Activated naive CD8-positive, alpha-beta T cell treated with anti-CD3 and anti-CD28 coated beads for 36 hours (primary cell): ENCODE data around the gene SLX4IP. TPM values are rescaled to one million over a fixed set of nuclear protein-coding genes. Genes with fewer than 3 reads are reported as not detected.
"Not testable (repeated sequence)": the region's sequence is repeated elsewhere in the genome, so short reads cannot be mapped to it uniquely, and the experiment has no call there.

Experiments used
- DNase-seq: peaks from one replicate; pipeline ENCODE4 v3.0.0; 2021
- H3K27ac Mint-ChIP-seq: one replicate; pipeline ENCODE4 v1.8.0; 2022; ENCODE audit warnings: mild to moderate bottlenecking, moderate library complexity, mixed read lengths
- H3K27me3 Mint-ChIP-seq: one replicate; pipeline ENCODE4 v1.8.0; 2022; ENCODE audit warnings: mild to moderate bottlenecking, mixed read lengths
- H3K36me3 Mint-ChIP-seq: one replicate; pipeline ENCODE4 v1.8.0; 2021; ENCODE audit warnings: mild to moderate bottlenecking, mixed read lengths
- H3K4me1 Mint-ChIP-seq: one replicate; pipeline ENCODE4 v1.8.0; 2021; ENCODE audit warnings: mixed read lengths
- H3K4me3 Mint-ChIP-seq: one replicate; pipeline ENCODE4 v1.8.0; 2022; ENCODE audit warnings: mild to moderate bottlenecking, moderate library complexity, mixed read lengths
- H3K9me3 Mint-ChIP-seq: one replicate; pipeline ENCODE4 v1.8.0; 2022; ENCODE audit warnings: mixed read lengths
- total RNA-seq, 2 experiments: library from RNA; stranded (reverse); gene quantifications; one replicate each; pipeline ENCODE4 v1.2.3, GENCODE V29; 2021

Gene SLX4IP
- total RNA-seq, 2 experiments from 2014 or later, result 7.4 to 7.9 TPM

GRCh38 chr20:10603971-10604864, 169.1 kb downstream of the SLX4IP start:
- DNase-seq, result no peak
- Mint-ChIP-seq H3K27ac (no peak overlapping the region), H3K27me3 (no peaks in the 10 kb centered on the region), H3K4me1 (peaks cover 9% of the 10 kb centered on the region), H3K36me3 (peaks cover 35% of the 10 kb centered on the region), H3K4me3 (no peak overlapping the region), H3K9me3 (no peaks in the 10 kb centered on the region)

- H3K4me3 Mint-ChIP-seq, result no peak overlapping the region
- DNase-seq, result no peak
- no peak overlapping the region for H3K27ac Mint-ChIP-seq
- H3K9me3 Mint-ChIP-seq, result no peaks in the 10 kb centered on the region
- H3K4me1 Mint-ChIP-seq, result peaks cover 9% of the 10 kb centered on the region
- no peaks in the 10 kb centered on the region for H3K27me3 Mint-ChIP-seq
- H3K36me3 Mint-ChIP-seq, result peaks cover 35% of the 10 kb centered on the region
These were observed 169.8 kb downstream of the SLX4IP start for GRCh38 chr20:10604865-10605440.

GRCh38 chr20:10605547-10606195, 170.6 kb downstream of the SLX4IP start:
- Mint-ChIP-seq H3K27ac (no peak overlapping the region), H3K4me3 (no peak overlapping the region), H3K9me3 (no peaks in the 10 kb centered on the region), H3K4me1 (peaks cover 9% of the 10 kb centered on the region), H3K27me3 (no peaks in the 10 kb centered on the region), H3K36me3 (peaks cover 30% of the 10 kb centered on the region)
- DNase-seq, result no peak

- Mint-ChIP-seq H3K4me1 (no peaks in the 10 kb centered on the region), H3K27ac (no peak overlapping the region), H3K27me3 (no peaks in the 10 kb centered on the region), H3K9me3 (no peaks in the 10 kb centered on the region), H3K4me3 (no peak overlapping the region), H3K36me3 (peaks cover 27% of the 10 kb centered on the region)
- DNase-seq, result no peak
These were observed 174.2 kb downstream of the SLX4IP start for GRCh38 chr20:10609276-10609675.

- no peaks in the 10 kb centered on the region for H3K4me1 Mint-ChIP-seq
- no peaks in the 10 kb centered on the region for H3K27me3 Mint-ChIP-seq
- no peaks in the 10 kb centered on the region for H3K9me3 Mint-ChIP-seq
- DNase-seq, result no peak
- no peak overlapping the region for H3K27ac Mint-ChIP-seq
- peaks cover 28% of the 10 kb centered on the region for H3K36me3 Mint-ChIP-seq
- H3K4me3 Mint-ChIP-seq, result no peak overlapping the region
These were observed 174.7 kb downstream of the SLX4IP start for GRCh38 chr20:10609770-10610169.

- Mint-ChIP-seq H3K4me1 (no peaks in the 10 kb centered on the region), H3K9me3 (no peaks in the 10 kb centered on the region), H3K27ac (no peak overlapping the region), H3K27me3 (no peaks in the 10 kb centered on the region), H3K4me3 (no peak overlapping the region), H3K36me3 (peaks cover 30% of the 10 kb centered on the region)
- no peak for DNase-seq
These were observed 175.1 kb downstream of the SLX4IP start for GRCh38 chr20:10610251-10610650.

GRCh38 chr20:10611357-10611756, 176.3 kb downstream of the SLX4IP start:
- H3K4me3 Mint-ChIP-seq, result no peak overlapping the region
- no peaks in the 10 kb centered on the region for H3K9me3 Mint-ChIP-seq
- DNase-seq, result no peak
- peaks cover 33% of the 10 kb centered on the region for H3K36me3 Mint-ChIP-seq
- H3K4me1 Mint-ChIP-seq, result no peaks in the 10 kb centered on the region
- no peaks in the 10 kb centered on the region for H3K27me3 Mint-ChIP-seq
- no peak overlapping the region for H3K27ac Mint-ChIP-seq

- peaks cover 34% of the 10 kb centered on the region for H3K36me3 Mint-ChIP-seq
- not testable (repeated sequence) for DNase-seq, H3K4me3 Mint-ChIP-seq, H3K27ac Mint-ChIP-seq, H3K27me3 Mint-ChIP-seq, H3K9me3 Mint-ChIP-seq, H3K4me1 Mint-ChIP-seq
These were observed 178.3 kb downstream of the SLX4IP start for GRCh38 chr20:10613426-10613825.

- Mint-ChIP-seq H3K4me1 (no peaks in the 10 kb centered on the region), H3K4me3 (no peak overlapping the region), H3K36me3 (peaks cover 32% of the 10 kb centered on the region), H3K9me3 (no peaks in the 10 kb centered on the region), H3K27ac (no peak overlapping the region), H3K27me3 (no peaks in the 10 kb centered on the region)
- DNase-seq, result no peak
These were observed 178.8 kb downstream of the SLX4IP start for GRCh38 chr20:10613911-10614310.

- Mint-ChIP-seq H3K4me1 (no peaks in the 10 kb centered on the region), H3K27ac (no peak overlapping the region), H3K4me3 (no peak overlapping the region), H3K27me3 (no peaks in the 10 kb centered on the region), H3K36me3 (peaks cover 33% of the 10 kb centered on the region), H3K9me3 (no peaks in the 10 kb centered on the region)
- DNase-seq, result no peak
These were observed 181.1 kb downstream of the SLX4IP start for GRCh38 chr20:10616212-10616611.

GRCh38 chr20:10617549-10618133, 182.5 kb downstream of the SLX4IP start:
- peaks cover 35% of the 10 kb centered on the region for H3K36me3 Mint-ChIP-seq
- not testable (repeated sequence) for H3K4me1 Mint-ChIP-seq, H3K4me3 Mint-ChIP-seq, DNase-seq, H3K27ac Mint-ChIP-seq, H3K27me3 Mint-ChIP-seq, H3K9me3 Mint-ChIP-seq

- peaks cover 39% of the 10 kb centered on the region for H3K36me3 Mint-ChIP-seq
- no peaks in the 10 kb centered on the region for H3K27me3 Mint-ChIP-seq
- H3K4me3 Mint-ChIP-seq, result no peak overlapping the region
- DNase-seq, result no peak
- no peaks in the 10 kb centered on the region for H3K4me1 Mint-ChIP-seq
- no peak overlapping the region for H3K27ac Mint-ChIP-seq
- no peaks in the 10 kb centered on the region for H3K9me3 Mint-ChIP-seq
These were observed 183.6 kb downstream of the SLX4IP start for GRCh38 chr20:10618611-10619245.

- DNase-seq, result no peak
- H3K9me3 Mint-ChIP-seq, result no peaks in the 10 kb centered on the region
- H3K27me3 Mint-ChIP-seq, result no peaks in the 10 kb centered on the region
- no peak overlapping the region for H3K4me3 Mint-ChIP-seq
- no peaks in the 10 kb centered on the region for H3K4me1 Mint-ChIP-seq
- peaks cover 39% of the 10 kb centered on the region for H3K36me3 Mint-ChIP-seq
- H3K27ac Mint-ChIP-seq, result no peak overlapping the region
These were observed 184.3 kb downstream of the SLX4IP start for GRCh38 chr20:10619427-10619826.

- H3K9me3 Mint-ChIP-seq, result no peaks in the 10 kb centered on the region
These were observed 186.0 kb downstream of the SLX4IP start for GRCh38 chr20:10621149-10621548.

More at GRCh38 chr20:10621149-10621548, 186.0 kb downstream of the SLX4IP start:
- DNase-seq, result no peak
- no peaks in the 10 kb centered on the region for H3K4me1 Mint-ChIP-seq
- no peaks in the 10 kb centered on the region for H3K27me3 Mint-ChIP-seq
- no peak overlapping the region for H3K27ac Mint-ChIP-seq
- H3K4me3 Mint-ChIP-seq, result no peak overlapping the region
- peaks cover 30% of the 10 kb centered on the region for H3K36me3 Mint-ChIP-seq
